A673 (cell line): ENCODE data around the gene KCNJ8. TPM values are rescaled to one million over a fixed set of nuclear protein-coding genes. Genes with fewer than 3 reads are reported as not detected.
"Not testable (repeated sequence)": the region's sequence is repeated elsewhere in the genome, so short reads cannot be mapped to it uniquely, and the experiment has no call there.

Experiments used
- BruUV-seq: library from RNA; stranded (reverse); fragments of 400-500 nt; replicated peaks from 2 replicates; lab custom pipeline; 2021; lab: Mats Ljungman, UMichigan
- CTCF ChIA-PET: fragments of 300-600 bp; sonication (Branson Sonifier 250); formaldehyde crosslinking; loops from one replicate; lab custom pipeline; 2022; ENCODE audit warnings: antibody characterized with exemption; lab: Charles Lee
- POLR2A ChIA-PET: fragments of 300-600 bp; sonication (Branson Sonifier 250); formaldehyde crosslinking; loops from one replicate; lab custom pipeline; 2022; ENCODE audit warnings: antibody characterized with exemption; ENCODE audit not compliant: low non-redundant PET; lab: Charles Lee
- DNase-seq: peaks from one replicate; pipeline ENCODE4 v3.0.0-alpha.2; 2015; ENCODE audit warnings: low spot score
- H3K27ac ChIP-seq: fragments of 200-600 bp; sonication (generic); 2 replicates; pipeline ENCODE4 v1.5.1; 2016; ENCODE audit warnings: mixed run types, low read depth, mild to moderate bottlenecking, mixed read lengths, antibody characterized with exemption, low read length; ENCODE audit not compliant: poor library complexity, severe bottlenecking
- H3K27me3 ChIP-seq: fragments of 200-600 bp; sonication (generic); replicated peaks from 2 replicates; pipeline ENCODE4 v1.6.1; 2017; ENCODE audit warnings: mixed run types, low read depth, mild to moderate bottlenecking, mixed read lengths, antibody characterized with exemption, low read length; ENCODE audit not compliant: insufficient read depth, poor library complexity
- H3K36me3 ChIP-seq: fragments of 200-600 bp; sonication (generic); 2 replicates; pipeline ENCODE4 v1.6.1; 2016; ENCODE audit warnings: mixed run types, mild to moderate bottlenecking, mixed read lengths, antibody characterized with exemption, low read length; ENCODE audit not compliant: insufficient read depth, poor library complexity, severe bottlenecking
- H3K4me1 ChIP-seq: fragments of 200-600 bp; sonication (generic); 2 replicates; pipeline ENCODE4 v1.6.1; 2017; ENCODE audit warnings: mixed run types, mild to moderate bottlenecking, mixed read lengths, antibody characterized with exemption, low read length; ENCODE audit not compliant: insufficient read depth, poor library complexity, severe bottlenecking
- H3K4me3 ChIP-seq: fragments of 200-600 bp; sonication (generic); 2 replicates; pipeline ENCODE4 v1.5.1; 2016; ENCODE audit warnings: low read depth, mixed run types, mild to moderate bottlenecking, mixed read lengths, low read length; ENCODE audit not compliant: poor library complexity, severe bottlenecking
- H3K9me3 ChIP-seq: fragments of 200-600 bp; sonication (generic); 2 replicates; pipeline ENCODE4 v1.6.1; 2016; ENCODE audit warnings: mixed run types, low read depth, mild to moderate bottlenecking, mixed read lengths, antibody characterized with exemption, low read length; ENCODE audit not compliant: poor library complexity, severe bottlenecking
- EZH2 ChIP-seq: fragments of 200-600 bp; sonication (generic); IDR thresholded peaks from 2 replicates; pipeline ENCODE4 v1.6.1; 2017; ENCODE audit warnings: borderline replicate concordance, low read depth, mild to moderate bottlenecking, mixed read lengths, antibody characterized with exemption, low read length; ENCODE audit not compliant: poor library complexity, severe bottlenecking
- intact Hi-C: fragments of 100-400 bp; cut with micrococcal nuclease; formaldehyde crosslinking; loops from one replicate; pipeline ENCODE4 v1.10.0; 2022; ENCODE audit not compliant: unreplicated experiment
- total RNA-seq: library from RNA; stranded (reverse); gene quantifications from 2 replicates; pipeline ENCODE4 v1.2.3, GENCODE V29; 2021
- TF ChIP-seq, protein P1 (sequence below): fragments of 300-800, 200-600 bp; sonication (generic); conservative IDR thresholded peaks from 2 replicates; pipeline ENCODE4 v1.5.1; 2017; ENCODE audit warnings: low read depth, mild to moderate bottlenecking, antibody characterized with exemption, low read length, moderate library complexity, mixed read lengths

KCNJ8 gene
- total RNA-seq, 1 experiment from 2014 or later: not detected

- Histone ChIP-seq H3K9me3 (no peaks in the 10 kb centered on the region), H3K36me3 (no peaks in the 10 kb centered on the region), H3K27ac (no peak overlapping the region), H3K27me3 (no peaks in the 10 kb centered on the region), H3K4me1 (no peaks in the 10 kb centered on the region), H3K4me3 (no peak overlapping the region)
- DNase-seq: no peak
- intact Hi-C loops: no loop called here
- POLR2A ChIA-PET: no interaction called here
- CTCF ChIA-PET: no interaction called here
- BruUV-seq: no TSS peak
- TF ChIP-seq EZH2: no peak
- TF ChIP-seq, protein P1, sequence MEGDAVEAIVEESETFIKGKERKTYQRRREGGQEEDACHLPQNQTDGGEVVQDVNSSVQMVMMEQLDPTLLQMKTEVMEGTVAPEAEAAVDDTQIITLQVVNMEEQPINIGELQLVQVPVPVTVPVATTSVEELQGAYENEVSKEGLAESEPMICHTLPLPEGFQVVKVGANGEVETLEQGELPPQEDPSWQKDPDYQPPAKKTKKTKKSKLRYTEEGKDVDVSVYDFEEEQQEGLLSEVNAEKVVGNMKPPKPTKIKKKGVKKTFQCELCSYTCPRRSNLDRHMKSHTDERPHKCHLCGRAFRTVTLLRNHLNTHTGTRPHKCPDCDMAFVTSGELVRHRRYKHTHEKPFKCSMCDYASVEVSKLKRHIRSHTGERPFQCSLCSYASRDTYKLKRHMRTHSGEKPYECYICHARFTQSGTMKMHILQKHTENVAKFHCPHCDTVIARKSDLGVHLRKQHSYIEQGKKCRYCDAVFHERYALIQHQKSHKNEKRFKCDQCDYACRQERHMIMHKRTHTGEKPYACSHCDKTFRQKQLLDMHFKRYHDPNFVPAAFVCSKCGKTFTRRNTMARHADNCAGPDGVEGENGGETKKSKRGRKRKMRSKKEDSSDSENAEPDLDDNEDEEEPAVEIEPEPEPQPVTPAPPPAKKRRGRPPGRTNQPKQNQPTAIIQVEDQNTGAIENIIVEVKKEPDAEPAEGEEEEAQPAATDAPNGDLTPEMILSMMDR: no peak
Measured at GRCh38 chr12:21786041-21786531, 11.6 kb upstream of the KCNJ8 start.

GRCh38 chr12:21782723-21783122 is 8.2 kb upstream of the KCNJ8 start:
- BruUV-seq, CTCF ChIA-PET, H3K27ac ChIP-seq, H3K4me1 ChIP-seq, POLR2A ChIA-PET, H3K9me3 ChIP-seq, intact Hi-C loops, DNase-seq, H3K27me3 ChIP-seq, H3K4me3 ChIP-seq, H3K36me3 ChIP-seq: not testable (repeated sequence)

- CTCF ChIA-PET: no interaction called here
- no peaks in the 10 kb centered on the region for H3K4me1 ChIP-seq
Measured at GRCh38 chr12:21780786-21781185, 6.3 kb upstream of the KCNJ8 start.

More at GRCh38 chr12:21780786-21781185, 6.3 kb upstream of the KCNJ8 start:
- no TSS peak for BruUV-seq
- peaks cover 21% of the 10 kb centered on the region for H3K27me3 ChIP-seq
- H3K36me3 ChIP-seq: no peaks in the 10 kb centered on the region
- H3K27ac ChIP-seq: no peak overlapping the region
- no peak for TF ChIP-seq EZH2
- TF ChIP-seq, protein P1: no peak
- intact Hi-C loops: no loop called here
- no peak for DNase-seq
- H3K4me3 ChIP-seq: no peak overlapping the region
- H3K9me3 ChIP-seq: no peaks in the 10 kb centered on the region
- POLR2A ChIA-PET: no interaction called here
